SK-N-SH (cell line): ENCODE data around the gene FAM149A. TPM values are rescaled to one million over a fixed set of nuclear protein-coding genes. Genes with fewer than 3 reads are reported as not detected.

Source experiments
- CTCF ChIA-PET: fragments of 300-600, 350-600 bp; formaldehyde crosslinking; extraction: SDS; loops from one replicate; lab custom pipeline; 2021; lab: Yijun Ruan, JAX
- POLR2A ChIA-PET: fragments of 350-600 bp; sonication (Branson Sonifier 250); formaldehyde crosslinking; extraction: SDS; loops from one replicate; lab custom pipeline; 2020; ENCODE audit warnings: antibody characterized with exemption, inconsistent platforms; lab: Yijun Ruan, JAX
- DNase-seq: peaks from one replicate; pipeline ENCODE4 v3.0.0; 2012
- H2AFZ ChIP-seq: fragments of 200-600 bp; sonication (generic); 2 replicates; pipeline ENCODE4 v1.8.1; 2016; ENCODE audit warnings: antibody characterized with exemption, mild to moderate bottlenecking, low read depth
- H3F3A ChIP-seq: fragments of 200-600 bp; sonication (generic); replicated peaks from 2 replicates; pipeline ENCODE3; 2016; ENCODE audit warnings: antibody characterized with exemption, mild to moderate bottlenecking; ENCODE audit not compliant: insufficient read depth
- H3K27ac ChIP-seq, 2 experiments: fragments of 200-500 bp in 1 of 2; fragments of 200-600 bp in 1 of 2; sonication (Bioruptor generic) in 1 of 2; sonication (generic), shearing (Covaris generic) in 1 of 2; 2 replicates each; pipeline versions ENCODE4 v1.5.1 to v1.6.1; 2014 to 2016; ENCODE audit warnings: low read depth in 2 of 2, inconsistent platforms in 1 of 2, low read length in 1 of 2, mild to moderate bottlenecking in 1 of 2, mixed read lengths in 1 of 2
- H3K27me3 ChIP-seq: fragments of 200-600 bp; sonication (generic), shearing (Covaris generic); 2 replicates; pipeline ENCODE4 v1.6.1; 2016; ENCODE audit warnings: mixed run types; ENCODE audit not compliant: insufficient read depth
- H3K36me3 ChIP-seq, 2 experiments: fragments of 200-500 bp in 1 of 2; fragments of 200-600 bp in 1 of 2; sonication (Bioruptor generic) in 1 of 2; sonication (generic) in 1 of 2; replicated peaks in 1 of 2; 2 replicates each; pipeline versions ENCODE3 to v1.5.1; 2014 to 2016; ENCODE audit warnings: low read length in 1 of 2, mild to moderate bottlenecking in 1 of 2; ENCODE audit not compliant: insufficient read depth in 2 of 2, control insufficient read depth in 1 of 2
- H3K4me1 ChIP-seq, 2 experiments: fragments of 200-500 bp in 1 of 2; fragments of 200-600 bp in 1 of 2; sonication (Bioruptor generic) in 1 of 2; sonication (generic), shearing (Covaris generic) in 1 of 2; 2 replicates each; pipeline versions ENCODE4 v1.5.1 to v1.6.1; 2014 to 2016; ENCODE audit warnings: low read depth in 1 of 2, low read length in 1 of 2, mixed run types in 1 of 2; ENCODE audit not compliant: insufficient read depth in 2 of 2, control insufficient read depth in 1 of 2
- H3K4me2 ChIP-seq: fragments of 200-600 bp; sonication (generic), shearing (Covaris generic); 2 replicates; pipeline ENCODE4 v1.6.1; 2017; ENCODE audit warnings: mixed run types
- H3K4me3 ChIP-seq, 2 experiments: fragments of 200-500 bp in 1 of 2; fragments of 200-600 bp in 1 of 2; sonication (Bioruptor generic) in 1 of 2; sonication (generic), shearing (Covaris generic) in 1 of 2; 2 replicates each; pipeline versions ENCODE4 v1.5.1 to v1.8.1; 2014 to 2016; ENCODE audit warnings: low read depth in 2 of 2, inconsistent platforms in 1 of 2, low read length in 1 of 2, mild to moderate bottlenecking in 1 of 2, mixed read lengths in 1 of 2, moderate library complexity in 1 of 2
- H3K79me2 ChIP-seq: fragments of 200-600 bp; sonication (generic); 2 replicates; pipeline ENCODE4 v1.8.1; 2017; ENCODE audit warnings: mild to moderate bottlenecking; ENCODE audit not compliant: insufficient read depth
- H3K9ac ChIP-seq: fragments of 200-600 bp; sonication (generic); 2 replicates; pipeline ENCODE4 v1.6.1; 2017; ENCODE audit warnings: mixed run types
- H3K9me2 ChIP-seq: fragments of 200-600 bp; sonication (generic); 2 replicates; pipeline ENCODE4 v1.6.1; 2017; ENCODE audit warnings: mixed run types
- H3K9me3 ChIP-seq: fragments of 200-600 bp; sonication (generic); 2 replicates; pipeline ENCODE4 v1.6.1; 2017; ENCODE audit warnings: mixed run types, mild to moderate bottlenecking, moderate library complexity
- H4K20me1 ChIP-seq: fragments of 200-600 bp; sonication (generic); 2 replicates; pipeline ENCODE4 v1.6.1; 2017; ENCODE audit warnings: mild to moderate bottlenecking, mixed run types; ENCODE audit not compliant: insufficient read depth
- CHD2 ChIP-seq: fragments of 150-350 bp; IDR thresholded peaks from 2 replicates; pipeline ENCODE4 v1.6.1; 2018; ENCODE audit warnings: low read length; ENCODE audit not compliant: partially characterized antibody
- EP300 ChIP-seq, 2 experiments: IDR thresholded peaks; 2 replicates each; pipeline versions ENCODE4 v1.4.0 to v1.6.1; 2012; ENCODE audit warnings: borderline replicate concordance in 1 of 2, low read depth in 1 of 2, low read length in 1 of 2
- FOXJ3 ChIP-seq: sonication (generic); formaldehyde crosslinking; IDR thresholded peaks from 2 replicates; pipeline ENCODE4 v1.5.1; 2020; ENCODE audit warnings: mild to moderate bottlenecking, missing genetic modification reagents
- FOXM1 ChIP-seq: IDR thresholded peaks from 2 replicates; pipeline ENCODE4 v1.4.0; 2012; ENCODE audit warnings: low read depth, mild to moderate bottlenecking
- GABPA ChIP-seq: IDR thresholded peaks from 2 replicates; pipeline ENCODE4 v1.4.0; 2012; ENCODE audit warnings: low read depth, mild to moderate bottlenecking
- GATA2 ChIP-seq: sonication (generic); formaldehyde crosslinking; IDR thresholded peaks from 2 replicates; pipeline ENCODE4 v1.5.0; 2020; ENCODE audit warnings: mild to moderate bottlenecking, missing genetic modification reagents
- IRF3 ChIP-seq: fragments of 150-350 bp; IDR thresholded peaks from 2 replicates; pipeline ENCODE4 v1.6.1; 2016; ENCODE audit warnings: mild to moderate bottlenecking, low read depth, low read length
- MEF2A ChIP-seq: IDR thresholded peaks from 2 replicates; pipeline ENCODE4 v1.4.0; 2012; ENCODE audit warnings: low read depth, borderline replicate concordance
- MXI1 ChIP-seq: IDR thresholded peaks from 2 replicates; pipeline ENCODE4 v1.6.1; 2012; ENCODE audit warnings: mild to moderate bottlenecking, low read depth, low read length, improper control_type of control experiment
- NRF1 ChIP-seq: IDR thresholded peaks from 2 replicates; pipeline ENCODE4 v1.6.1; 2012; ENCODE audit warnings: low read depth, mild to moderate bottlenecking, low read length
- POLR2AphosphoS5 ChIP-seq: IDR thresholded peaks from 2 replicates; pipeline ENCODE4 v1.6.1; 2012; ENCODE audit warnings: low read depth, low read length
- REST ChIP-seq: IDR thresholded peaks from 2 replicates; pipeline ENCODE4 v1.6.1; 2012; ENCODE audit warnings: mild to moderate bottlenecking, low read depth, low read length, moderate library complexity
- RFX5 ChIP-seq: IDR thresholded peaks from 2 replicates; pipeline ENCODE4 v1.6.1; 2012; ENCODE audit warnings: mild to moderate bottlenecking, improper control_type of control experiment, low read length
- SIN3A ChIP-seq: IDR thresholded peaks from 2 replicates; pipeline ENCODE4 v1.6.1; 2012; ENCODE audit warnings: low read depth, mild to moderate bottlenecking, low read length, moderate library complexity, borderline replicate concordance
- USF1 ChIP-seq: IDR thresholded peaks from 2 replicates; pipeline ENCODE4 v1.4.0; 2012; ENCODE audit warnings: low read depth, borderline replicate concordance
- YY1 ChIP-seq: IDR thresholded peaks from 2 replicates; pipeline ENCODE4 v1.4.0; 2012; ENCODE audit warnings: low read depth, mild to moderate bottlenecking
- WGBS: methylation state at CpG from one replicate; pipeline ENCODE4 v1.1.6; 2017; ENCODE audit warnings: low lambda C conversion rate; 5-methylcytosine and 5-hydroxymethylcytosine counted together
- polyA plus RNA-seq, 3 experiments: library from polyadenylated mRNA; depleted of rRNA; stranded (reverse); fragments of >200 nt; gene quantifications; 2 replicates each; pipeline ENCODE4 v1.2.3, GENCODE V29; 2012

FAM149A gene
- polyA plus RNA-seq, 1 of the 3 experiments (the other 2 are of a cell fraction): 0.38 TPM

- CTCF ChIA-PET: interaction anchor here (1.1 kb wide), 1 partner anchor 34 kb away, joined by 5 read pairs; no protein-coding TSS in a partner anchor
Measured at GRCh38 chr4:186072516-186072915, 32.0 kb upstream of the FAM149A start.

More at GRCh38 chr4:186072516-186072915, 32.0 kb upstream of the FAM149A start:
- no peak overlapping the region for H3K4me2 ChIP-seq
- H3K9me3 ChIP-seq: no peaks in the 10 kb centered on the region
- H3K4me1 ChIP-seq: peaks cover 2 to 6% of the 10 kb centered on the region in 2 experiments; a peak in 2 of 4 replicates
- H3K27me3 ChIP-seq: no peaks in the 10 kb centered on the region
- no peaks in the 10 kb centered on the region for H3K79me2 ChIP-seq
- no peaks in the 10 kb centered on the region for H4K20me1 ChIP-seq
- H3K9me2 ChIP-seq: 0 out of 2 replicates have a peak, but pooled peaks cover 3% of the 10 kb centered on the region
- H3K36me3 ChIP-seq: no peaks in the 10 kb centered on the region
- H3K9ac ChIP-seq: no peak overlapping the region
- POLR2A ChIA-PET: no interaction called here
- no peak overlapping the region for H3K27ac ChIP-seq
- H2AFZ ChIP-seq: no peak overlapping the region
- no peak for DNase-seq
- no peak for TF ChIP-seq POLR2AphosphoS5
- no peak for TF ChIP-seq REST
- no peak for TF ChIP-seq NRF1
- TF ChIP-seq YY1: no peak
- no peak for TF ChIP-seq IRF3
- TF ChIP-seq RFX5: no peak
- no peak for TF ChIP-seq FOXM1
- no peak for TF ChIP-seq CHD2
- no peak for TF ChIP-seq GATA2
- no peak for TF ChIP-seq MXI1
- TF ChIP-seq SIN3A: no peak
- TF ChIP-seq MEF2A: no peak
- no peak for TF ChIP-seq FOXJ3 (CRISPR knock-in tag)
- TF ChIP-seq GABPA: no peak
- TF ChIP-seq USF1: no peak
- no peak for TF ChIP-seq EP300 (IDR thresholded peaks at IDR 0.05; ENCODE audit: borderline replicate concordance in 1 of 2, low read depth in 1 of 2, low read length in 1 of 2)
- TF ChIP-seq, all 33 proteins: peak for 0
- no peaks in the 10 kb centered on the region for H3F3A ChIP-seq
- WGBS: 80% methylated on average over 10 of the region's 10 CpGs
- no peak overlapping the region for H3K4me3 ChIP-seq
